RWPE1 (cell line): Measurements from ENCODE around the gene TMEM244.

ENCODE experiments used
- CTCF ChIA-PET: fragments of 350-600 bp; sonication (Branson Sonifier 250); formaldehyde crosslinking; extraction: SDS; loops from one replicate; lab custom pipeline; 2021; lab: Yijun Ruan, JAX
- POLR2A ChIA-PET: fragments of 400-600 bp; formaldehyde crosslinking; extraction: SDS; loops from one replicate; lab custom pipeline; 2020; ENCODE audit warnings: antibody characterized with exemption; ENCODE audit not compliant: low non-redundant PET; lab: Yijun Ruan, JAX
- DNase-seq: peaks from one replicate; pipeline ENCODE4 v3.0.0; 2012; ENCODE audit warnings: low spot score
- H3K27ac ChIP-seq: fragments of 450-650 bp; 2 replicates; pipeline ENCODE4 v1.5.1; 2017
- TF ChIP-seq, protein P1 (sequence below): fragments of 450-650 bp; conservative IDR thresholded peaks from 2 replicates; pipeline ENCODE4 v1.5.1; 2017; ENCODE audit warnings: low read depth, mild to moderate bottlenecking

The TMEM244 gene

DNA sequence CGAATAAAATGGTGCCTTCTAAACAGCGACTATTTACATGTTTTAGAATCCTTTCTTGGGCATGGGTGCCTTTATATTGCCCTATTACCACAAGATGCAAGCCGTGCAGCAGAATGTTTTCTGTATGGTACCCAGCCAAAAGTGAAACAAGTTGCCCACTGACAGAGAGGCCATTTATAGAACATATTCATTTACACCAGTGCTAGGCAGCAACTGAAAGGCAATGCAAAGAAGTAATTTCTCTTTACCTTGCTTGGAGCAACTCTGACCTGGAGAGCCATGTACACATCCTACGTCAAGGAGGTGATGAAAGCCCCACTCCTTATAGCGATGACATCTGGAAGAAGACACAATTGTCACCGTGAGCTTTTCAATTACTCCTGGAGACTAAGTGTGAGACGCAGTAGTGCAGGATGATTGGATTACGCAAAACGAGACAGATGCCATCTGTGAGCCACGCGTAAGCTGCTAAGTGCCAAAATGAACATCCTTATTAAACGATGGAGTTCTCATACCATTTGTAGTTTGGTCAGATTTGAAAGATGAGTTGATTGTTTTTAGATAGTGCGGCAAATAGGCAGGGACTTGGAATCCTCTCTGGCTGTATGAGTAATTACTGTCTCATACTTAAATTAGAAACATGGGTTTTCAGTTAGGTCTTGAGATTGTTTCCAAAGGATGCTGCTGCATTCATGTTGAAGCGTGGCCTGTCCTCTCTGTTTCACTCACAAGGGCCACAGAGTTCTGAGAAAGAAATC, at the start of gene TMEM244:
TSS of gene TMEM244 (minus strand) at position 408 of the 758 bp plus-strand sequence. CDS start at position 281, 127 bp downstream.
- TF ChIP-seq, protein P1, sequence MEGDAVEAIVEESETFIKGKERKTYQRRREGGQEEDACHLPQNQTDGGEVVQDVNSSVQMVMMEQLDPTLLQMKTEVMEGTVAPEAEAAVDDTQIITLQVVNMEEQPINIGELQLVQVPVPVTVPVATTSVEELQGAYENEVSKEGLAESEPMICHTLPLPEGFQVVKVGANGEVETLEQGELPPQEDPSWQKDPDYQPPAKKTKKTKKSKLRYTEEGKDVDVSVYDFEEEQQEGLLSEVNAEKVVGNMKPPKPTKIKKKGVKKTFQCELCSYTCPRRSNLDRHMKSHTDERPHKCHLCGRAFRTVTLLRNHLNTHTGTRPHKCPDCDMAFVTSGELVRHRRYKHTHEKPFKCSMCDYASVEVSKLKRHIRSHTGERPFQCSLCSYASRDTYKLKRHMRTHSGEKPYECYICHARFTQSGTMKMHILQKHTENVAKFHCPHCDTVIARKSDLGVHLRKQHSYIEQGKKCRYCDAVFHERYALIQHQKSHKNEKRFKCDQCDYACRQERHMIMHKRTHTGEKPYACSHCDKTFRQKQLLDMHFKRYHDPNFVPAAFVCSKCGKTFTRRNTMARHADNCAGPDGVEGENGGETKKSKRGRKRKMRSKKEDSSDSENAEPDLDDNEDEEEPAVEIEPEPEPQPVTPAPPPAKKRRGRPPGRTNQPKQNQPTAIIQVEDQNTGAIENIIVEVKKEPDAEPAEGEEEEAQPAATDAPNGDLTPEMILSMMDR: no peak
- no peak within 1 kb of the TSS for H3K27ac ChIP-seq
- ChIA-PET CTCF (interaction anchor here (0.8 kb wide), 1 partner anchor 10 kb away, joined by 4 read pairs; no protein-coding TSS in a partner anchor), POLR2A (no interaction called here)
- no peak for DNase-seq

GRCh38 chr6:129908858-129909257, 47.7 kb upstream of the TMEM244 start:
- no peak for DNase-seq
- no peak overlapping the region for H3K27ac ChIP-seq
- TF ChIP-seq, protein P1: no peak
- CTCF ChIA-PET: no interaction called here
- POLR2A ChIA-PET: no interaction called here

- DNase-seq: no peak
- POLR2A ChIA-PET: no interaction called here
Measured at GRCh38 chr6:129908356-129908755, 47.2 kb upstream of the TMEM244 start.

DNA sequence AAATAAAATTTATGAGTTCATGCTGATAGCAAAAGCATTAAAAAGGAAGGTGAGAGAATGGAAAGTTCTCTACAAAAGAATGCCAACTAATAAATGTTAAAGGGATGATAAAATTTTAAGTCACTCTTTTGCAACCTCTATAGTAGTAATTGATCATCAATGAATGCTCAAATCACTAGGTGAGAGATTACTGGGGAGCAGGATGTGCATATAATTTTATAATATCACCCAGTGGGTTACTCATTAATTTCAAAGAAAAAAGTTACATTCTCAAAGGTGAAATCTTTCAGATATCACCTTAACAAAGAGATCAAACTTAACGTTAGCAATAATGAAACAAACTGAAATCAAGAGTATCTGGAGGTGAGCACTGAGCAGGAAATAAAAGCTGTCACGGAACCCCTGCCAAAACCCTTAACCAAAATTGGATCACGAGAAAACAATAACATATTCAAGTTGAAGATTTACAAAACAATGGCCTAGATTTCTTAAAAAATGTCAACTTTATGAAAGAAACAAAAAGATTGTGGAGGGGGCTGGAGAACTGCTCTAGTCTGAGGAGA, 45.5 kb upstream of the TMEM244 start:
- DNase-seq: no peak
- ChIA-PET CTCF (no interaction called here), POLR2A (no interaction called here)
- no peak overlapping the region for H3K27ac ChIP-seq
- TF ChIP-seq, protein P1: no peak

More at GRCh38 chr6:129908356-129908755, 47.2 kb upstream of the TMEM244 start:
- CTCF ChIA-PET: no interaction called here
- TF ChIP-seq, protein P1: no peak
- H3K27ac ChIP-seq: no peak overlapping the region

DNA sequence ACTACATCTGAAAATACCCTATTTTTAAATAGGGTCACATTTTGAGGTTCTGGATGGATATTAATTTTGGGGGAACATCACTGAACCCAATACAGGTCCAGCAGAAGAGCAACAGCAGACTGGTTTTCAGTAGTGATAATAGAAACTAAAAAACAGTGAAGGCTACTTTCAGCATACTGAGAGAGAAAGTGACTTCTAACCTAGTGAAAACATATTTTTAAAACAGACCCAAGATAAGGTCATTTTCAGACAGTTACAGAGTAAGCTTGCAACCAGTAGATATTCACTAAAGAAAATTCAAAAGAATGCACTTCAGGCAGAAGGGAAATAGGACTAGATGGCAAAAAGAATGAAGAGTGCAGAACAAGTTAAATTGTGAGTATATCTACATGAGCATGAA, 42.0 kb upstream of the TMEM244 start:
- POLR2A ChIA-PET: no interaction called here
- CTCF ChIA-PET: no interaction called here
- H3K27ac ChIP-seq: no peak overlapping the region
- TF ChIP-seq, protein P1: no peak
- no peak for DNase-seq

- TF ChIP-seq, protein P1: no peak
- H3K27ac ChIP-seq: no peak overlapping the region
- ChIA-PET POLR2A (no interaction called here), CTCF (interaction anchor here (0.6 kb wide), 1 partner anchor 34 kb away, joined by 4 read pairs; no protein-coding TSS in a partner anchor)
- no peak for DNase-seq
Measured at GRCh38 chr6:129902681-129903080, 41.6 kb upstream of the TMEM244 start.
